Body of pancreas (tissue), 4 donors: Measurements from ENCODE around the gene CATSPER1. TPM values are rescaled to one million over a fixed set of nuclear protein-coding genes. Genes with fewer than 3 reads are reported as not detected.
A peak's percentile ranks its signal among the peaks of the same experiment; 100 is the strongest.

Experiments used
- ATAC-seq: fragments of 150-250 bp; one replicate; pipeline ENCODE4 v1.9.1; 2016
- DNase-seq, 4 donors: peaks; one replicate each; pipeline ENCODE4 v3.0.0-alpha.2; 2019
- H3K27ac ChIP-seq, 4 donors: fragments of 200-600 bp; sonication (generic); 1 replicate in 3 of 4; 2 replicates in 1 of 4; pipeline versions ENCODE4 v1.5.1 to v1.6.1; 2016 to 2019; ENCODE audit warnings: mild to moderate bottlenecking in 1 of 4, mixed read lengths in 1 of 4, moderate library complexity in 1 of 4
- H3K27me3 ChIP-seq, 2 donors: fragments of 200-600 bp; sonication (generic); one replicate each; pipeline ENCODE4 v1.6.0; 2016; ENCODE audit warnings: mild to moderate bottlenecking in 1 of 2
- H3K36me3 ChIP-seq, 2 donors: fragments of 200-600 bp; sonication (generic); replicated peaks in 1 of 2; 2 replicates each; pipeline ENCODE4 v1.5.1; 2016; ENCODE audit warnings: low read depth in 2 of 2; ENCODE audit not compliant: insufficient read depth in 1 of 2
- H3K4me1 ChIP-seq: fragments of 200-600 bp; sonication (generic); one replicate; pipeline ENCODE4 v1.6.0; 2016
- H3K4me3 ChIP-seq, 2 donors: fragments of 200-600 bp; sonication (generic); 1 replicate in 1 of 2; 2 replicates in 1 of 2; pipeline ENCODE4 v1.5.1; 2016 to 2019
- H3K9me3 ChIP-seq, 3 donors: fragments of 200-600 bp; sonication (generic); 1 replicate in 2 of 3; 2 replicates in 1 of 3; pipeline ENCODE4 v1.5.1; 2016
- CTCF ChIP-seq, 7 experiments: fragments of 450-650 bp in 4 of 7; fragments of 200-600 bp in 3 of 7; sonication (generic) in 3 of 7; IDR thresholded peaks; one replicate each; pipeline ENCODE4 v1.5.1; 2016 to 2019; ENCODE audit warnings: antibody characterized with exemption in 7 of 7
- POLR2A ChIP-seq, 3 donors: fragments of 450-650 bp; IDR thresholded peaks; one replicate each; pipeline ENCODE4 v1.6.1; 2016; ENCODE audit warnings: antibody characterized with exemption in 3 of 3, mild to moderate bottlenecking in 2 of 3
- WGBS, 2 donors: methylation state at CpG; one replicate each; pipeline ENCODE4 v1.1.5; 2017; 5-methylcytosine and 5-hydroxymethylcytosine counted together
- intact Hi-C: fragments of 100-400 bp; cut with DNase I; formaldehyde crosslinking; loops from one replicate; pipeline ENCODE4 v1.15.1; 2023
- total RNA-seq, 2 donors: library from RNA; depleted of rRNA; stranded (reverse); fragments of >200 nt; gene quantifications; one replicate each; pipeline ENCODE4 v1.1.0, GENCODE V29; 2016

The CATSPER1 gene
- total RNA-seq, 2 donors from 2014 or later = not detected

DNA sequence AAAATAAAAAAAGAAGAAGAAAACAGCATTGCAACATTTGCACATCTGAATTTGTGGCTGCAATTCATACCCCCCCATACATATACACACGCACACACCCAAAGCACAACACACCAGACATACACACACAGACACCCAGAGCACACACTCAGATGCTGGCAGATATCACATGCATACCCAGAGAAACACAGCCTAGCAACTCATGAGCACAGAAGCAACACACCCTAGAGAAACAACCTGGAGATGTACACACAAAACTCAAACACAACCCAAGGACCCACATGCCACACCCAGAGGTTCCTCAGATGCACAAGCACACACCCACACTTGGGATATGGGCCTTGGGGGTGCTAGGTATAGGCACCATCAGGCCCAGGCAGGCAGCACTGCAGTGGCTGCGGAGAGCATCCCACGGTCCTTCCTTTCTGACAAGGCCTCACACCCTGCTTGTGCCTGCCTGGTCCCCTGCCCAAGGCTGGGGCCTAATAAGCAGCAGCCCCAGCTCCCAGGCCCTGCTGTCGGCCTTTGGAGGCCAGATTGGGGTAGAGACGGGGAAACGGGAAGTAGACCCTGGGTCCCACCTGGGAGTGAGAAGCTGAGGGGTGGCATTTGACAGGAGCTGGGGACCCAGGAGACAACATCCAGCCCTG is 11.3 kb downstream of the CATSPER1 start:
- 81 to 94% methylated on average over 4 to 6 of the region's 6 CpGs for WGBS, 2 donors
- Histone ChIP-seq H3K36me3 (no peaks in the 10 kb centered on the region), H3K4me1 (no peaks in the 10 kb centered on the region), H3K4me3 (no peak overlapping the region), H3K27ac (no peak overlapping the region), H3K9me3 (no peaks in the 10 kb centered on the region), H3K27me3 (no peaks in the 10 kb centered on the region)
- no peak for TF ChIP-seq POLR2A (IDR thresholded peaks at IDR 0.05)
- no peak for TF ChIP-seq CTCF (IDR thresholded peaks at IDR 0.05)
- no peak for DNase-seq
- ATAC-seq = no peak
- intact Hi-C loops = no loop called here

GRCh38 chr11:66013762-66014100 is 12.5 kb downstream of the CATSPER1 start:
- WGBS, 2 donors = 58 to 62% methylated on average over 4 to 7 of the region's 7 CpGs
- Histone ChIP-seq H3K9me3 (no peaks in the 10 kb centered on the region), H3K36me3 (no peaks in the 10 kb centered on the region), H3K4me1 (no peaks in the 10 kb centered on the region), H3K27me3 (no peaks in the 10 kb centered on the region), H3K27ac (no peak overlapping the region), H3K4me3 (no peak overlapping the region)
- TF ChIP-seq POLR2A (IDR thresholded peaks at IDR 0.05) = no peak
- no peak for TF ChIP-seq CTCF (IDR thresholded peaks at IDR 0.05)
- intact Hi-C loops = no loop called here
- DNase-seq (no peak), ATAC-seq (no peak)

GRCh38 chr11:66012946-66013761 is 13.1 kb downstream of the CATSPER1 start:
- H3K9me3 ChIP-seq = no peaks in the 10 kb centered on the region
- intact Hi-C loops = no loop called here

DNA sequence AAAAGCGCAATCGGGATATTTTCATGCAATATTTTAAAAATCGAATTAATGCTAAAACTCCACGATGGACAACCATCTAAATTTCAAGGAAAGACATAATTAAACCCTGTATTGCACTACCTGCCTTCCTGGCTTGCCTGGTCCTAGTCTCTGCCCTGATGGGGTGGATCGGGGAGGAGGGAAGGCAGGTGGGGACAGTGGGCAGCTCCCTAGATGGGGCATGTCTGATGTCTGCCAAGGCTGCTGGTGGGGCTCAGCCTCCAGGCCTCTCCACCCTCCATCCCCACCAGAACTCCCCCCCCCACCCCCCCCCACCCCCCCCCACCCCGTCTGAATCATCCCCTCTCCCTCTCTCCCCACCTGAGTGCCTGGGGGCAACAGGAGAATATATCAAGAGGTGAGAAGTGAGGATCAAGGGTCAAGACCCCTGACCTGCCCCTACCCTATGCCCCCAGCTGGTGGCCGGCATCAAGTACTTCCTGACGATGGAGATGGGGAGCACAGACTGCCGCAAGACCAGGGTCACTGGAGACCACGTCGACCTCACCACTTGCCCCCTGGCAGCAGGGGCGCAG is 13.8 kb downstream of the CATSPER1 start:
- no peaks in the 10 kb centered on the region for H3K27me3 ChIP-seq
- H3K36me3 ChIP-seq = no peaks in the 10 kb centered on the region
- DNase-seq (no peak), ATAC-seq (no peak)
- H3K4me3 ChIP-seq = no peak overlapping the region
- no peaks in the 10 kb centered on the region for H3K4me1 ChIP-seq
- no peak overlapping the region for H3K27ac ChIP-seq
- no peaks in the 10 kb centered on the region for H3K9me3 ChIP-seq
- intact Hi-C loops = no loop called here
- WGBS, 2 donors = 38 to 65% methylated on average over 4 to 11 of the region's 12 CpGs
- TF ChIP-seq CTCF (IDR thresholded peaks at IDR 0.05) = no peak
- TF ChIP-seq POLR2A (IDR thresholded peaks at IDR 0.05) = no peak

More at GRCh38 chr11:66012946-66013761, 13.1 kb downstream of the CATSPER1 start:
- Histone ChIP-seq H3K27ac (no peak overlapping the region), H3K4me3 (no peak overlapping the region), H3K36me3 (no peaks in the 10 kb centered on the region), H3K4me1 (no peaks in the 10 kb centered on the region), H3K27me3 (no peaks in the 10 kb centered on the region)
- ATAC-seq = no peak
- WGBS, 2 donors = 45 to 65% methylated on average over 7 to 12 of the region's 12 CpGs
- DNase-seq = peak in 1 of 4 donors; percentile 42
- TF ChIP-seq CTCF (IDR thresholded peaks at IDR 0.05) = no peak
- TF ChIP-seq POLR2A (IDR thresholded peaks at IDR 0.05) = no peak
